GM12891 (cell line): ENCODE measurements around the gene MPPED2.
"Not testable (repeated sequence)": the region's sequence is repeated elsewhere in the genome, so short reads cannot be mapped to it uniquely, and the experiment has no call there.

Experiments used
- DNase-seq: peaks from one replicate; pipeline ENCODE4 v3.0.0; 2011; ENCODE audit warnings: low spot score; ENCODE audit not compliant: insufficient read length
- FAIRE-seq: peaks from 2 replicates; lab custom pipeline; 2011; peaks lifted over from hg19 to GRCh38; lab: Jason Lieb, UNC
- PAX5 ChIP-seq: IDR thresholded peaks from 2 replicates; pipeline ENCODE4 v1.6.1; 2011; ENCODE audit warnings: low read length, moderate library complexity, mild to moderate bottlenecking; ENCODE audit not compliant: insufficient read depth, severe bottlenecking
- POLR2A ChIP-seq: IDR thresholded peaks from 2 replicates; pipeline ENCODE4 v1.6.1; 2011; ENCODE audit warnings: low read depth, low read length, control low read depth
- POLR2AphosphoS5 ChIP-seq: IDR thresholded peaks from 2 replicates; pipeline ENCODE4 v1.6.1; 2011; ENCODE audit warnings: low read depth, low read length, control low read depth
- POU2F2 ChIP-seq: IDR thresholded peaks from 2 replicates; pipeline ENCODE4 v1.6.1; 2011; ENCODE audit warnings: low read depth, mild to moderate bottlenecking, control low read depth, low read length, moderate library complexity
- SPI1 ChIP-seq: IDR thresholded peaks from 2 replicates; pipeline ENCODE4 v1.6.1; 2011; ENCODE audit warnings: low read depth, low read length, control low read depth
- TAF1 ChIP-seq: IDR thresholded peaks from 2 replicates; pipeline ENCODE4 v1.6.1; 2011; ENCODE audit warnings: low read depth, low read length, control low read depth

Gene MPPED2

DNA sequence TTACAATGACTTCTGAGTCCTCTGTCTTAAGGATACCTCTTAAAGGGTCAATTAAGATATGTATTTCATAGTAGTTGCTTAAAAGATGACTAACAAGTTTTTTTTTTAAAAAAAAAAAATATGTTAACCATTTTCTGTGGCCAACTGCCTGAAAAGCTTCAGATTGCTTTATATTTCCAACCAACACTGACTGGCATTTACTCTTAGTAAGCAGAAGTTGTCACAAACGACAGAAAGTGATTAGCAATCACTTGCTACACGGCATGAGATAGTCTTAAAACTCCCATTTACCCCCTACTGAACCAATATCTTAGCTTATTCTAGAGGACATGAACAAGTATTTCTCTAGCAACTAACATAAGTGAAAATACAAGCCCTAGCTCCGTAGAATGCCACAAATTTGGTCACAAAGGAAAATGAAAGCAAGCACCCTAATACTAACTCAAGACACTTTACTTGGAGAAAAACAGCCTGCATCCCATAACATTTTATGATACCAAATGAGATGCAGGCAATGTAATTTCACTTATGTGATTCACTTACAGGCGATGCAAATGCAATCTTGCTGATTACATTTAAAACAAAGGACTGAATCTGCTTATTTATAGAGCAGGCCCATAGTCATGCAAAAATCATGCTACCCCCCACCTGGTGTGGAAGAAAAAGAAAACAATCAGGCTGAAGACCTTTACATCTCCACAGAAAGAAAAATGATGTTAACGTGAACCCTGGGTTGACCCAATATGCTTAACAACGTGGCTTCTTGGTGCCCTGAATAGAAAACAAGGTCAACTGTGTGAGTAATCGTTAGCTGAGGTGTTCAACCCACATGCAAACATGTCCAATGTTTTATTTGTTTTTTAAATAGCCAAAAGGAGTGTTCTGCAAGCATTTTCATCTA, 25.7 kb downstream of the MPPED2 start:
- FAIRE-seq (no peak), DNase-seq (no peak)
- TF ChIP-seq POU2F2 (no peak), TAF1 (no peak)

- FAIRE-seq (no peak), DNase-seq (no peak)
- no peak for TF ChIP-seq POLR2AphosphoS5
- no peak for TF ChIP-seq POLR2A
- no peak for TF ChIP-seq PAX5
- TF ChIP-seq POU2F2, result no peak
- no peak for TF ChIP-seq TAF1
- TF ChIP-seq SPI1, result no peak
These were observed 27.1 kb downstream of the MPPED2 start for GRCh38 chr11:30559004-30559403.

DNA sequence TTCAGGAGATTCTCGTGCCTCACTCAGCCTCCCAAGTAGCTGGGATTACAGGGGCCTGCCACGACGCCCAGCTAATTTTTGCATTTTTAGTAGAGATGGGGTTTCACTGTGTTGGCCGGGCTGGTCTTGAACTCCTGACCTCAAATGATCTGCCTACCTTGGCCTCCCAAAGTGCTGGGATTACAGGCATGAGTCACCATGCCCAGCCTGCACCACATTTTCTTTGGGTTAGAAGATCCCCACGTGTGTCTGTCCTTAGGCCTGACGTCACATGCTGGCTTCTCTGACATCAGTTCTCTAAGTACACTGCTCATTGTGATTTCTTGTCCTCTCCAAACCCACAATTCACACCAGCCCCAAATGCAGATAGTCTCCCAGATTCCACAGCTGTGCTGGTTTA, 31.6 kb downstream of the MPPED2 start:
- DNase-seq, FAIRE-seq: not testable (repeated sequence)

- no peak for FAIRE-seq
- DNase-seq, result no peak
These were observed 32.5 kb downstream of the MPPED2 start for GRCh38 chr11:30553521-30554110.

GRCh38 chr11:30552839-30553238, 33.3 kb downstream of the MPPED2 start:
- TF ChIP-seq POU2F2, result no peak
- TF ChIP-seq SPI1, result no peak
- no peak for TF ChIP-seq TAF1
- no peak for TF ChIP-seq POLR2AphosphoS5
- TF ChIP-seq PAX5, result no peak
- no peak for TF ChIP-seq POLR2A
- DNase-seq (no peak), FAIRE-seq (no peak)

More at GRCh38 chr11:30553521-30554110, 32.5 kb downstream of the MPPED2 start:
- TF ChIP-seq SPI1, result no peak

DNA sequence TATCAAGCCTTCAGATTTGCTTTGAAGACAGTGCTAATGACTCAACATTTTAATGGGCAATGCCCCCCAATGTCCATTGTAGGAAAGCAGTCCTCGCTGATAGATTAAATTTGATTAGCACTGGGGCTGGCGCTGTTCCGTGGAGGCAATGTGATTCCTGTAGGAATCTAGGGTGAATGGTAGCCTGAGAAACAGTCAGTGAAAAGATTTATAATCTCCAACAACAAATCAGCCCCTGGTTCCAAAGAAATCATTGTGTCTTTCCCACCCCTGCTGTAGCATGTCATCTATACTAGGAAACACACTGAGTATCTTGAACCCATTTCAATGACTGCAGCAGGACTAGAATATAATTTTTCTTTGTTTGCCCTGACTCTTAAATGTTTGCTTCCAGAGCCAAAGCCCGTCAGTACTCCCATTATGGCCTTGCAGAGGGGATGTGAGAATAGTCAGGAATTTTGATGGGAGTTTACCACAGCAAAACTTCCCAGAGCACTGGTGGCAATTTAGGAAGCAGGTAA, 36.1 kb downstream of the MPPED2 start:
- FAIRE-seq (no peak), DNase-seq (no peak)
- TF ChIP-seq POU2F2, result no peak
- no peak for TF ChIP-seq SPI1
- TF ChIP-seq PAX5, result no peak

DNA sequence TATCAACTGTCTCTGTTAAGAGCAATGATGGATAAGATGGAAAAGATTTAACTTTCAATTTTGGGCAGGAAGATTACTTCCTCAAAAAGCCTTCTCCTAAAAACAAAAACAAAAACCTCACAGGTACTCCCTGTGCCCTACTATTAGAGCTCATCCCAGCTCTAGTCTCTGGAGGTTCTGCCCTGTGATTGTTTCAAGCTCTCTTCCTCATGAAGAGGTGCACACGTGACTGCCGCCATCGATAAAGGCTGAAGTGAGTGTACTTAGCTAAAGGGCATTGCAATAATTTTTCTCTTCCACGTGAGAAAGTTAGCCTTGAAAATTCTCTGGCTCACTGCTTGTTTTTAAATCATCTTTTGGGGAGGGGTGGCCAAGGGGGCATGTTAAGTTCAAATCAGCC, 36.6 kb downstream of the MPPED2 start:
- DNase-seq (no peak), FAIRE-seq (no peak)
- TF ChIP-seq TAF1 (no peak), PAX5 (no peak), POLR2A (no peak), POU2F2 (no peak), SPI1 (no peak), POLR2AphosphoS5 (no peak)

GRCh38 chr11:30546334-30546733, 39.8 kb downstream of the MPPED2 start:
- FAIRE-seq, result no peak
- TF ChIP-seq POU2F2 (no peak), POLR2AphosphoS5 (no peak), PAX5 (no peak)
- no peak for DNase-seq

DNA sequence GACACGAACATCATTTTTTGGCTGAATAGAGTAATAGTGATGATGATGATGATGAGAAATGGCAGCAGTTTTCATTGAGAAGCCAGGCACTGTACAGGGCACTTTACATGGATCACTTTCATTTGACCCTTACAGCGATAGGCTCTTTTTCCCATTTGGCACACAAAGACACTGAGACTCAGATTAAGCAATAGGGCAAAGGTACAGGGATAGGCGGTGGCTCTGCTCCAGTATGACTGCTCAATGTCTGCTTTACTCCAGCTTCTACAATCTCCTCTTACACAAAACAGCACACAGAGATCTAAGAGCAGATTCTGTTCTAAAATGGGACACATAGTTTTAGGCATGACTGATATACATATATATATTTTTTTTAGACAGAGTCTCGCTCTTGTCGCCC, 40.6 kb downstream of the MPPED2 start:
- TF ChIP-seq SPI1 (no peak), PAX5 (no peak), POLR2AphosphoS5 (no peak), POLR2A (no peak), TAF1 (no peak), POU2F2 (no peak)
- DNase-seq (no peak), FAIRE-seq (no peak)

DNA sequence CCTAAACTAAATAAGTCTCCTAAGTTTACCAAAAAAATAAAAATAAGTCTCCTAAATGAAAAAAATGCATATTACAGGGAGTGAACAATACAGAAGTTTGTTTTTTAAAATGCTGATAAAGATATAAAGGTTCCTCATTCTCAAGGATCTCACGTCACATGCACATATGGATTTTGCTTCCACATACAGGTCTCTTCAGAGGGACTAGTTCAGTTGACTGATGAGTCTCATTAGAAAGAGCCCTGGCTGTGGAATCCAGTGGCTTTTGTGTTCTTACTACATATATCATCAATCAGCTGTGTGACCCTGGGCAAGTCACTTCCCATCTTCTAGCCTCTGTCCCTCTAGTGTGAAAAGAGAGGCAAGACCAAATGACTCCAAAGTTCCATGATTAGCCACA, 43.1 kb downstream of the MPPED2 start:
- no peak for FAIRE-seq
- DNase-seq, result no peak
- TF ChIP-seq SPI1 (no peak), POU2F2 (no peak), PAX5 (no peak), POLR2AphosphoS5 (no peak), POLR2A (no peak), TAF1 (no peak)

- no peak for TF ChIP-seq POU2F2
- no peak for TF ChIP-seq TAF1
- FAIRE-seq (no peak), DNase-seq (no peak)
These were observed 45.4 kb downstream of the MPPED2 start for GRCh38 chr11:30540781-30541180.
